AG04450 (cell line): ENCODE results near the gene LEFTY2. TPM values are rescaled to one million over a fixed set of nuclear protein-coding genes. Genes with fewer than 3 reads are reported as not detected.

Experiments
- CTCF ChIA-PET: fragments of 300-600, 350-600 bp; formaldehyde crosslinking; extraction: SDS; loops from one replicate; lab custom pipeline; 2022; ENCODE audit warnings: antibody characterized with exemption, inconsistent platforms; lab: Charles Lee
- POLR2A ChIA-PET: fragments of 350-600 bp; formaldehyde crosslinking; extraction: SDS; loops from one replicate; lab custom pipeline; 2021; ENCODE audit warnings: antibody characterized with exemption, inconsistent platforms; lab: Yijun Ruan, JAX
- DNase-seq: peaks from one replicate; pipeline ENCODE4 v3.0.0-alpha.2; 2011; ENCODE audit warnings: low read depth, low spot score
- H3K27ac ChIP-seq: one replicate; pipeline ENCODE4 v1.5.1; 2012; ENCODE audit warnings: low read depth, low read length, control low read depth
- H3K27me3 ChIP-seq: one replicate; pipeline ENCODE4 v1.6.0; 2012; ENCODE audit warnings: low read length; ENCODE audit not compliant: control insufficient read depth, insufficient read depth
- H3K4me3 ChIP-seq: 2 replicates; pipeline ENCODE4 v1.5.1; 2011; ENCODE audit warnings: mild to moderate bottlenecking, low read depth, low read length, control low read depth
- H3K9me3 ChIP-seq: 2 replicates; pipeline ENCODE4 v1.5.1; 2012; ENCODE audit warnings: low read length; ENCODE audit not compliant: control insufficient read depth, insufficient read depth
- polyA plus RNA-seq: library from polyadenylated mRNA; depleted of rRNA; stranded (reverse); fragments of >200 nt; gene quantifications from 2 replicates; pipeline ENCODE4 v1.2.3, GENCODE V29; 2011
- TF ChIP-seq, protein P1 (sequence below): IDR thresholded peaks from 2 replicates; pipeline ENCODE4 v1.5.1; 2011; ENCODE audit warnings: low read depth, low read length, control low read depth, inconsistent platforms

The LEFTY2 gene
- polyA plus RNA-seq, 1 experiment = not detected

DNA sequence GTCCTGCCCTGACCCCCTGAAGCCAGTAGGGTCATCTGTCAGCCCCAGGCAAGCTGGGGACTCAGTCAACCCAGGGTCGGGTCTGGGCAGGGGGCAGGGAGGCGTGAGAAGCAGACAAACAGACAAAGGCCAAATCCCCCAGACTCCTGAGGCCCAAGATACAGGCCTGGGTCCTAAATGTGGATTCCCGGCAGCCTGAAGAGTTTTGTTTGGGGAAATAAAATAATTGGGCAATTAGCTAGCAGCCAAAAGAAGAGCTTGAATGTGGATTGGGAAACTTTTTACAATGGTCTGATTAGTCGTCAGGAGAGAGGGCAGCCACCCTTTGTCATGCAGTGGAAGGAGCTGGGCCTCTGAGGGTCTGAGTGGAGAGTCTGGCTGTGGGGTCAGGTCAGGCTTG lies 4.5 kb upstream of the LEFTY2 start:
- no peak overlapping the region for H3K4me3 ChIP-seq
- H3K9me3 ChIP-seq = no peaks in the 10 kb centered on the region; the same call in 1 of the 2 replicates
- TF ChIP-seq, protein P1, sequence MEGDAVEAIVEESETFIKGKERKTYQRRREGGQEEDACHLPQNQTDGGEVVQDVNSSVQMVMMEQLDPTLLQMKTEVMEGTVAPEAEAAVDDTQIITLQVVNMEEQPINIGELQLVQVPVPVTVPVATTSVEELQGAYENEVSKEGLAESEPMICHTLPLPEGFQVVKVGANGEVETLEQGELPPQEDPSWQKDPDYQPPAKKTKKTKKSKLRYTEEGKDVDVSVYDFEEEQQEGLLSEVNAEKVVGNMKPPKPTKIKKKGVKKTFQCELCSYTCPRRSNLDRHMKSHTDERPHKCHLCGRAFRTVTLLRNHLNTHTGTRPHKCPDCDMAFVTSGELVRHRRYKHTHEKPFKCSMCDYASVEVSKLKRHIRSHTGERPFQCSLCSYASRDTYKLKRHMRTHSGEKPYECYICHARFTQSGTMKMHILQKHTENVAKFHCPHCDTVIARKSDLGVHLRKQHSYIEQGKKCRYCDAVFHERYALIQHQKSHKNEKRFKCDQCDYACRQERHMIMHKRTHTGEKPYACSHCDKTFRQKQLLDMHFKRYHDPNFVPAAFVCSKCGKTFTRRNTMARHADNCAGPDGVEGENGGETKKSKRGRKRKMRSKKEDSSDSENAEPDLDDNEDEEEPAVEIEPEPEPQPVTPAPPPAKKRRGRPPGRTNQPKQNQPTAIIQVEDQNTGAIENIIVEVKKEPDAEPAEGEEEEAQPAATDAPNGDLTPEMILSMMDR = no peak
- CTCF ChIA-PET = interaction anchor here (0.6 to 1.0 kb wide), 2 partner anchors 33 to 68 kb away, joined by 3 read pairs; no protein-coding TSS in a partner anchor
- POLR2A ChIA-PET = no interaction called here
- no peak overlapping the region for H3K27ac ChIP-seq
- no peak for DNase-seq
- peaks cover 24% of the 10 kb centered on the region for H3K27me3 ChIP-seq

DNA sequence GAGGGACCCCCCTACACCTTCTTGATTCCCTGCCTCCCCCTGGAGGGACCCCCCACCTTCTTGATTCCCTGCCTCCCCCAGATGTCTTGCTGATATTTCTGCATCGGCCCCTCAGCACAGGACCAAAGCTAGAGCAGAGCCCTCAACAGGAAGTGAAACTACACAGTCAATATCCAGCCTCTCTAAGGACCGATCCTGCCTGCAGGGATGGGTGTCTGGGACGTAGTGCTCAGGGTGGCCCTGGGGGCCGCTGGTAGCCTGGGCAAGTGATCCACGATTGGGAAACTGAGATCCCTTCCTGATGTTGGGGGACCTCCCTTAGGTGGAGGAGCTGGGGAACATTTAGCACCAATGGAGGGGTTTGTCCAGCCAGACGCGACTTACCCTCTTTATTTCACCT lies 3.9 kb upstream of the LEFTY2 start:
- TF ChIP-seq, protein P1 = no peak
- H3K27me3 ChIP-seq = peaks cover 19% of the 10 kb centered on the region
- DNase-seq = no peak
- H3K4me3 ChIP-seq = no peak overlapping the region
- no peak overlapping the region for H3K27ac ChIP-seq
- CTCF ChIA-PET = interaction anchor here (0.6 to 1.2 kb wide), 3 partner anchors 33 to 469 kb away, joined by 3 to 5 read pairs (median 3); no protein-coding TSS in a partner anchor
- H3K9me3 ChIP-seq = no peaks in the 10 kb centered on the region; the same call in 1 of the 2 replicates
- POLR2A ChIA-PET = interaction anchor here (0.6 kb wide), 1 partner anchor 26 kb away, joined by 7 read pairs; no protein-coding TSS in a partner anchor

DNA sequence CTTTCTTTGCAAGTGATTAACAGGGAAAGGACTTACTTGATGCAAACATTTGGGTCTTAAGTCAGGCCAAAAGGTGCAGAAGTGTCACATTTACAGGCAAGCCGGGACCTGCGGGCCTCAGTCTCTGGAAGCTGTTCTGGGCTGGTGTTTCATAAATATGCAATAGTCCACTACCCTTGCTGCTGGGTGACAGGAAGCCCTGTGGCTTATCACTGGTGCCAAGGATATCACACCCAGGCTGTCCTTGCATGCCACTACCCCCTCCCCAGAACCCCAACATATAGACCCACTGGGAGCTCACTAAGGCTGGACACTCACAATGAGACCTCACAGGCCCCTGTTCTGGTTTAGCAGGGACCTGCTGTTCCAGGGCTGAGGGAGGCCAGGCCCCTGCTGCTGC lies 3.4 kb upstream of the LEFTY2 start:
- no peak for DNase-seq
- CTCF ChIA-PET = interaction anchor here (1.2 kb wide), 1 partner anchor 469 kb away, joined by 5 read pairs; no protein-coding TSS in a partner anchor
- Histone ChIP-seq H3K27me3 (peaks cover 19% of the 10 kb centered on the region), H3K4me3 (no peak overlapping the region), H3K27ac (no peak overlapping the region), H3K9me3 (no peaks in the 10 kb centered on the region; the same call in 1 of the 2 replicates)
- POLR2A ChIA-PET = interaction anchor here (0.6 kb wide), 1 partner anchor 27 kb away, joined by 7 read pairs; no protein-coding TSS in a partner anchor
- TF ChIP-seq, protein P1 = no peak

DNA sequence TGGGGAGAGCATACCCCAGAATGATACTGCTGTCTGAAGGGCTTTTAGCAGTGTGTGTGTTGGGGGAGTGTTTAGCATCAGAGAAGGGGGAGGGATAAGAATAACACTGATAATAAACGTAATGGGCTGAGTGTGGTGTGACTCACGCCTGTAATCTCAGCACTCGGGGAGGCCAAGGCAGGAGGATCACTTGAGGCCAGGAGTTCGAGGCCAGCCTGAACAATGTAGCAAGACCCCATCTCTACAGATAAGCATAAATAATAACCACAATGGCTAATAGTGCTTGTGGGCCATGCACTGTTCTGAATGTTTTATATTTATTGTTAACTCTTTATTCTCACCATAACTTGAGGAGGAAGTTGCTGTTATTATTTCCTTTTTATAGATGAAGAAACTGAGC lies 2.6 kb upstream of the LEFTY2 start:
- Histone ChIP-seq H3K27me3 (peaks cover 16% of the 10 kb centered on the region), H3K4me3 (no peak overlapping the region), H3K27ac (no peak overlapping the region), H3K9me3 (no peaks in the 10 kb centered on the region; the same call in 1 of the 2 replicates)
- CTCF ChIA-PET = interaction anchor here (0.7 kb wide), 1 partner anchor 469 kb away, joined by 3 read pairs; no protein-coding TSS in a partner anchor
- POLR2A ChIA-PET = no interaction called here
- TF ChIP-seq, protein P1 = no peak
- no peak for DNase-seq

DNA sequence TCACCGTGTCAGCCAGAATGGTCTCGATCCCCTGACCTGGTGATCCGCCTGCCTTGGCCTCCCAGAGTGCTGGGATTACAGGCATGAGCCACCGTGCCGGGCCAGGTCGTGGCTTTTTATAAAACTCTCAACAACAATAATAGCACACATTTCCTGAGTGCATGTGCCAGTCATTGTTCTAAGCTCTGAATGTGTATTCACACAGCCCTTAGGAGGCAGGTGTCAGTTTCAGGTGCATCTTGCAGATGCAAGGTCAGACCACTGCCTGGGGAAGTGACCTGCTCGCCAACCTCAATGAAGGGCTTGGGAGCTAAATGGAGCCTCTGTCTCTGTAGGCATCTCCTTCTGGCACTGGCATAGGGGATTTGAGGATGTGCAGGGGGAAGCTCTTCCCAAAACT lies 1.6 kb upstream of the LEFTY2 start:
- POLR2A ChIA-PET = no interaction called here
- CTCF ChIA-PET = interaction anchor here (0.6 kb wide), 1 partner anchor 42 kb away, joined by 3 read pairs; no protein-coding TSS in a partner anchor

More for the DNA sequence above, 1.6 kb upstream of the LEFTY2 start:
- no peak for DNase-seq
- Histone ChIP-seq H3K27me3 (peaks cover 13% of the 10 kb centered on the region), H3K9me3 (no peaks in the 10 kb centered on the region; the same call in 1 of the 2 replicates), H3K27ac (no peak overlapping the region), H3K4me3 (no peak overlapping the region)
- TF ChIP-seq, protein P1 = no peak
